ENCODE data around the gene UBE2M.
A peak's percentile ranks its signal among the peaks of the same experiment; 100 is the strongest.

UBE2M gene

DNA sequence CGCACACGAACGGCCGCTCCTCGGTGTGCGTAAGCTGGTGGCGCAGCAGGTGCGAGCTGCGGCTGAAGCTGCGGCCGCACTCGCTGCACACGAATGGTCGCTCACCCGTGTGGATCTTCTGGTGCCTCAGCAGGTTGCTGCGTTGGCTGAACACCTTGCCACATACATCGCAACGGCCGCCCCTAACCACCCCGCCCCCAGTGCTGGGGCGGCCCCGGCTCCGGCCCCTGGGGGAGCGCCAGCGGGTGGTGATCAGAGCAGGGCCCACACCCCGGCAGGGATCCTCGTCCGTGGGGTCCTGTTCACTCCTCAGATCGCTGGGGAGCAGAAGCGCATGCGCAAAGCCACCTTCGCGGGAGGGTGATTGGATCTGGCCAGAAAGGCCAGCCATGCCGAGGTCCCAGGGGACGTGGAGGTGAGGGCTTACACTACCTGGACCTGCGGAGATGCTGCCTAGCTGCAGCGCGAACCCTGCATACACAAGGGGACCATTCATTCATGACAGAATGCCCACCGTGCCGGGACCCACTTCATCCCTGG, 4.7 kb upstream of the UBE2M start:
- CTCF ChIA-PET = interaction anchor here (1.4 to 3.4 kb wide), 3 partner anchors 18 to 44 kb away, joined by 4 to 20 read pairs (median 10); partner anchors contain the start of gene ZBTB45
- H3K4me1 Mint-ChIP-seq = peaks cover 54% of the 10 kb centered on the region
- peak; percentile 51 for DNase-seq
- no peaks in the 10 kb centered on the region for H3K9me3 Mint-ChIP-seq
- H3K36me3 Mint-ChIP-seq = peaks cover 21% of the 10 kb centered on the region
- H3K27me3 Mint-ChIP-seq = peaks cover 8% of the 10 kb centered on the region
- peak overlapping the region; percentile 83 for H3K4me3 Mint-ChIP-seq
- peak overlapping the region; percentile 94 for H3K27ac Mint-ChIP-seq

DNA sequence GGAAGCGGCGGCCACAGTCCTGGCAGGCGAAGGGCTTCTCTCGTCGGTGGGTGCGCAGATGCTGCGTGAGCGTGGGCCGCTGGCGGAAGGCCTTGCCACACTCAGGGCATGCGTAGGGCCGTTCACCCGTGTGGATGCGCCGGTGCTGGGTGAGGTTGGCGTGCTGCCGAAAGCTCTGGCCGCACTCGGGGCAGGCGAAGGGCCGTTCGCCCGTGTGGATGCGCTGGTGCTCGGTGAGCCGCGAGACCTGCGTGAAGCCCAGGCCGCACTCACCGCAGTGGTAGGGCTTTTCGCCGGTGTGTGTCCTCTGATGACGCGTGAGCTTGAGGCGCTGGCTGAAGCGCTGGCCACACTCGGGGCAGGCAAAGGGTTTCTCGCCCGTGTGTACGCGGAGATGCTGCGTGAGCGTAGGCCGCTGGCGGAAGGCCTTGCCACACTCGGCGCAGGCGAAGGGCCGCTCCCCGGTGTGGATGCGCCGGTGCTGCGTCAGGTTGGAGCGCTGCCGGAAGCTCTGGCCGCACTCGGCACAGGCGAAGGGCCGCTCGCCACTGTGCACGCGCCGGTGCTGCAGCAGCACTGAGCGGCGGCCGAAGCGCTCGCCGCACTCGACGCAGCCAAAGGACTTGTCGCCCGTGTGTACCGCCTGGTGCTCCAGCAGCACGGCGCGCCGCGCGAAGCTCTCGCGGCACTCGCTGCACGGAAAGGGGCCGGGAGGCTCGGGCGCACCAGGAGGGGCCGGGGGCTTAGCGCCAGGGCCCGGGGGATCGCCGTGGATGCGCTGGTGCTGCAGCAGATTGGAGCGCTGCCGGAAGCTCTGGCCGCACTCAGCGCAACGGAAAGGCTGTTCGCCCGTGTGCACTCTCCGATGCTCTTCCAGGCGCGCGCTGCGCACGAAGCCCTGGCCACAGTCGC, 4.0 kb upstream of the UBE2M start:
- Mint-ChIP-seq H3K27me3 (peaks cover 8% of the 10 kb centered on the region), H3K4me1 (peaks cover 59% of the 10 kb centered on the region), H3K9me3 (no peaks in the 10 kb centered on the region), H3K36me3 (peaks cover 26% of the 10 kb centered on the region), H3K4me3 (peak overlapping the region; percentile 83), H3K27ac (peak overlapping the region; percentile 94)
- CTCF ChIA-PET = interaction anchor here (1.9 to 3.4 kb wide), 3 partner anchors 19 to 49 kb away, joined by 5 to 20 read pairs (median 10); partner anchors contain the start of gene ZBTB45
- DNase-seq = peak; percentile 64

DNA sequence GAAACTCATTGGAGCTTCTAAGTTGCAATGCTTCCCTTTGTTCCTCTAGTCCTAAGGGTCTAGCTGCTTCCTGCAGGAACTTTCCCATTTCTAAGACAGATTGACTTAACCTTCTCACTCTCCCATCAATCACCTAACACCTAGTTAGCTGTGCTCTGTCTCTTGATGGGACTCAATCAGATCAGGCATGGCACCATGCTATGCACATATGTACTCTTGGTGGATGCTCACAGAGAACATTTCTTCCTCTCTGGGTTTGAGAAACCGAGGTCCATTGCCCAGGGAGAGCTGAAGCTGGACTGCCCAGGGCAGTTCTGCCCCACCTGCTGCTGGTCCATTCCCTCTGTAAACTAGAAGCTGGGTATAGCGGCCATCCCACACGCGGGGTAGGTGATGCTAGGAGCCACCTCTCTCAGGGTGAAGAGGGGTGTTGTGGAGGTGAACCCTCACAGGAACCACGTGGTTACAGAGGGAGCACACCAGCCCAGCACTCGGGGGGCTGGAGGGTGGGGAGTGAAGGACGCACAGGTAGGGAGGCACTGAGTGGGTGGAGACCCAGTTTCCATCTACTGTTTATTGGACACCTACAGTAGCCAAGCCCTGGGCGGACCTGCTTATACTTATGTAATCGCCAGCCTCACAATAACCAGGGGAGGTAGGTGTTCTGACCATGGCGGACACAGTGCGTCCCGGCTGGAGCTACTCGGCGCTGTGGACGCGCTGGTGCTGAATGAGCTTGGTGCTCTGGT, 3.1 kb upstream of the UBE2M start:
- H3K36me3 Mint-ChIP-seq = peaks cover 32% of the 10 kb centered on the region
- CTCF ChIA-PET = interaction anchor here (1.9 to 3.4 kb wide), 3 partner anchors 20 to 48 kb away, joined by 5 to 20 read pairs (median 10); partner anchors contain the start of gene ZBTB45
- peak overlapping the region; percentile 83 for H3K4me3 Mint-ChIP-seq
- peaks cover 8% of the 10 kb centered on the region for H3K27me3 Mint-ChIP-seq
- H3K4me1 Mint-ChIP-seq = peaks cover 68% of the 10 kb centered on the region
- no peak for DNase-seq
- no peaks in the 10 kb centered on the region for H3K9me3 Mint-ChIP-seq
- H3K27ac Mint-ChIP-seq = peak overlapping the region; percentile 94

DNA sequence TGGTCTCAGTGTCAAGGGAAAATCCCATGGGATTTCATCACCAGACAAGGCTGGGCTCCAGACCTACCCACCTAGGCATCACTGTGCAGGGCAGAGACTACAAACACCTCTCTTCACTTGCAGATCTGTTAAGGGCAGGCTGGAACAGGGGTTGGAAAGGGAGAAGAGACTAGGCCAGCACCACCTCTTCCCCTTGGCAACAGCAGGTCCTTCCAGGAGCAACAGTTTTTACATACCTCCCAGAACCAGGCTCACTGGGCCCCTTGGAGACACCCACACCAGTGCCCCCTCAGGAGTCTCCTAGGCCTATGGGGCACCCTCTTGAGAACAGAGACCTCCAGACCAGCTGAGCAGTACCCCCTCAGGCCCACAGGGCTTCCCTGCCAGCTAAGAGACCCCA, 2.5 kb upstream of the UBE2M start:
- peaks cover 8% of the 10 kb centered on the region for H3K27me3 Mint-ChIP-seq
- no peaks in the 10 kb centered on the region for H3K9me3 Mint-ChIP-seq
- CTCF ChIA-PET = interaction anchor here (1.9 to 3.4 kb wide), 3 partner anchors 20 to 47 kb away, joined by 5 to 20 read pairs (median 10); partner anchors contain the start of gene ZBTB45
- H3K4me3 Mint-ChIP-seq = peak overlapping the region; percentile 83
- H3K4me1 Mint-ChIP-seq = peaks cover 74% of the 10 kb centered on the region
- H3K36me3 Mint-ChIP-seq = peaks cover 37% of the 10 kb centered on the region
- peak overlapping the region; percentile 62 for H3K27ac Mint-ChIP-seq
- DNase-seq = no peak

DNA sequence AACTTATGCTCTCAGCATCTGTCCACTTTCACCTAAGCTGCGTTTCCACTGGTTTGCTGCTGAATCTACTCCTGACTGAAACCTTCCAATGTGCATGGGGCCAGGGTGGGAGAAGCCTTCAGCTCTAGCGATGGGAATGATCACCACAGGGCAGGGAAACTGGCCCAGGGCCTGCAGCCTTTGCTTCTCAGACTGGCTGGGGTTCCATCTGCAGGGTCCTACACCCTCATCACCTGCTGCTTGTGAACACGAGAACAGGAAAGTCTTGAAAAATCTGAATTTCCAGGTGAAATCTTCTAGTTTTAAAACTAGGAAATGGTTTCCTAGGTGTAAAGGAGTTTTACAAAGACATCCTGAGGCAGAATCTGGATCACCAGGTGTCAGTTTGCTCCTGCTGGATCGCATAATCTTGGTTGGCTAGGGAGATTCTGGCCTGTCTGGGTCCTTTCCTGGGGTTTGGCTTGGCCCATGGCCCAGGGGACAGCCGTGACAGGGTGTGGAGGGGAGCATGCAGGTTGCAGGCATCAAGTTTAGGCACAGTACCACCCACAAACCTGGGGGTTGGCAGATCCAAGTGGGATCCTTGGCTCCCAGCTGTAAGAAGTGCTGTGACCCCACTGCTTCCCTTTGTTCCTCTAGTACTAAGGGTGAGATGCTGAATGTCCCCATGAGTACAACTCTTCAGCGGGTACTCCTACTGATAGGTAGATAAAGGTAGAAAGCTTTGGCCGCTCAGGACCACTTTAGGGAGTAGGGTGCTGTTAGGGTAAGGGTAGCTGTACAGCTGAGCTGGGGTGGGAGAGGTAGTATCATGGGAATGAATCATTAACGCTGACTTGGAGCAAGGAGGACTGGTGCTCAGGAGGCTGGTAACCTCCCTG, 1.8 kb upstream of the UBE2M start:
- DNase-seq = no peak
- H3K27ac Mint-ChIP-seq = peak overlapping the region; percentile 98
- H3K4me3 Mint-ChIP-seq = peak overlapping the region; percentile 96
- peaks cover 76% of the 10 kb centered on the region for H3K4me1 Mint-ChIP-seq
- CTCF ChIA-PET = interaction anchor here (3.3 to 3.4 kb wide), 2 partner anchors 21 to 41 kb away, joined by 10 to 20 read pairs; partner anchors contain the start of gene ZBTB45
- peaks cover 8% of the 10 kb centered on the region for H3K27me3 Mint-ChIP-seq
- no peaks in the 10 kb centered on the region for H3K9me3 Mint-ChIP-seq
- H3K36me3 Mint-ChIP-seq = peaks cover 40% of the 10 kb centered on the region

DNA sequence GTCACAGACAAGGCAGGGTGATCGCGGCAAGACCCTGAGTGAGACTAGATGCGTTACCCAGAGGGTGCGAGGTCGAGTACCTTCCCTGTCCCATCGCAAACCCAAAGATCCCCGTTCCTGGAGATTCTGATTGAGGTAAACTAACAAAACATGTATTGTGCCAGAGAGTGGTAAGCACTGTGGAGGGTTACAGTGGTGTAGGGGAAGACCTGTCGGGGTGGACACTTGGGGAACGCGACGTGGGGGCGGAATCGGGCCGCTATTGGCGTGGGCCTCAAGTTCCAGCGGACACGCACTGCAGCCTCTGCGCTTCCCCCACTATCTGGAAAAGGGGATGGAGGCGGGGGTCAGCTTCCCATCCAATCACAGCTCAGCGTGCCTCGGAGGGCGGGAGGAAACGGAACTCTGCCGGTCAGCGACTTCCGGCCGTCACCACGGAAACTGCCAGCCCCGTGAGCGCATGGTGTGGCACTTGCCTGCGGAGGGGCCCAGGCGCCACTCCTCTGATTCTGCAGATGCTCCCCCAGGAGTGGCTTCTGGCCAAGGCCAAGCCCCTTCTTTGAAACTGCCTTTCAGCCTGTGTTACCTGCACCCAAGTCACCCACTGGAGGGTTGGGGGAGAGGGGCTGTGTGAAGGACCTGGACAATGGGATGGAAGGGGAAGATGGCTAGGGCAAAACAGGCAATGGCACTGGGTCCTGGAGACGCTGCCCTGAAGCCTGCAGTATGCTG, 1.0 kb upstream of the UBE2M start:
- Mint-ChIP-seq H3K4me1 (peaks cover 79% of the 10 kb centered on the region), H3K27me3 (peaks cover 8% of the 10 kb centered on the region), H3K27ac (peak overlapping the region; percentile 98), H3K36me3 (peaks cover 44% of the 10 kb centered on the region), H3K9me3 (no peaks in the 10 kb centered on the region), H3K4me3 (peak overlapping the region; percentile 96)
- peak; percentile 83 for DNase-seq
- CTCF ChIA-PET = interaction anchor here (3.4 kb wide), 1 partner anchor 22 kb away, joined by 10 read pairs; no protein-coding TSS in a partner anchor

DNA sequence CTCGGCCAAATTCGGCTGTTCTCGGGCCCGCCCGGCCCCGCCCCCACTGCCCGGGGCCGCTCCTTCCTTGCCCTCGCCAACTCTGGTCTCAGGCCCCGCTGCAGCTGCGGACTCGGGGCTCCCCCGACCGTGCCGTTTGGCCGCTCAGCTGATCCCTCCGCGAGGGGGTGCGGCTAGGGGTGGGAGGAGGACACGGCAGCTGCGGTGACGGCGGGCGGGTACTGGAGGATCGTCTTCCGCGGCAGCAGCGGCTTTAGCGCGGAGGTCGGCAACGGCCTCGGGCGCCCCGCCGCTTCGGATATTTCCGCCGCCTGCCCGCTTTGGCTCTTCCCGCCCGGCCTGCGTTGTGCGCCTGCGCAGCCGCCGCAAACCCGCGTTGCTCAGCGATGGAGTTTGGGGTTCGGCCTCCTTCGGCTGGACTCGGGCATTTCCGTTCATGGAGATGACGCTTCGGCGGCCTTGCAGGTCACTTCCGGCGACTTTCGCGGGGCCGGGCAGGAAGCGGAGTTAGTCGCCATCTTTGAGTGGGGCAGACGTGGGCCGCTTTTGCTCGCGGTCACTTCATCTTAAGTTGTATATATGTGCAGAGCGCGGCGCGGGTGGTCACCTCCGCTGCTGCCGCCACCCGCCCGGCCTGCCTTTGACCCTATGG, 338 bp upstream of the UBE2M start:
- H3K4me3 Mint-ChIP-seq = peak overlapping the region; percentile 96
- H3K27ac Mint-ChIP-seq = peak overlapping the region; percentile 98
- H3K4me1 Mint-ChIP-seq = peaks cover 79% of the 10 kb centered on the region
- H3K9me3 Mint-ChIP-seq = no peaks in the 10 kb centered on the region
- H3K36me3 Mint-ChIP-seq = peaks cover 46% of the 10 kb centered on the region
- CTCF ChIA-PET = no interaction called here
- peaks cover 6% of the 10 kb centered on the region for H3K27me3 Mint-ChIP-seq
- peak; percentile 100 for DNase-seq

DNA sequence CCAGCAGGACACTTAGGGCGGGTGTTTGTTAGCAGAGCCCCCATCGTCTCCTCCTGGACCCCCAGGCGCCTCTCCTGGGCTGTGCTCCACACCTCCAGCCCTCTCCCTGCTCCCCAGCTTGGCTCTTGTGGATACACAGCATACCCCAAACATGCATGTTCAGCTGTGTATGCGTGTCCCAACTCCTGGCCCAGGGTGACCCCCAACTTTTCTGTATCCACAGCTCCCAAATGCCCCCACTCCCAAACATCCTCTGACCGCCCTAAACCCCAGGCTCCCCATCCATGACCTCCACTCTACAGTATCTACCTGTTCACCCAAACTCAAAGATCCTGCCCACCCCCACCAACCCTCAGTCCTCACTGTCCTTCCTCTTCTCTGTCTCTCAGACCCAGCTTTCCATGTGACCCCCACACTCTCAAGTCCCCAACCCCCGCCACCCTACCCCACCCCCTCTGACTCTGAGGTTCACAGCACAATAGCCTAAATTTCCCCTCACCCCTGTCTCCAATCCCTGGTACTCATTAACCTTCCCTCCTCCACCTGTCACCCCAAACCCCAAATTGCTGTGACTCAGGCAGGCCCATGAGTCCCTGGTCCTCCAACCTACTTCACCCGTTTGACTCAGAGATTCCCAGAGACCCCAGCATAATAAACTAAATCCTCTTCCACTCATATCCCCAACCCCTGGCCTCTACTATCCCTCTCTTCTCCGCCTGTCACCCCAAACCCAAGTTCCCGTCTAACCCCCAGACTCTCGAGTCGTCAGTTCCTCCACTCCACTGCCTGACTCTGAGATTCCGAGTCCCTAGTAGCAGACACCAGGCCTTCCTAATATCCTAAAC, 968 bp downstream of the UBE2M start:
- H3K4me3 Mint-ChIP-seq = peak overlapping the region; percentile 96
- H3K27ac Mint-ChIP-seq = peak overlapping the region; percentile 96
- peaks cover 48% of the 10 kb centered on the region for H3K36me3 Mint-ChIP-seq
- DNase-seq = no peak
- no peaks in the 10 kb centered on the region for H3K27me3 Mint-ChIP-seq
- CTCF ChIA-PET = interaction anchor here (0.9 to 1.6 kb wide), 2 partner anchors 37 to 43 kb away, joined by 3 to 4 read pairs; partner anchors contain the start of gene ZBTB45
- no peaks in the 10 kb centered on the region for H3K9me3 Mint-ChIP-seq
- peaks cover 77% of the 10 kb centered on the region for H3K4me1 Mint-ChIP-seq

DNA sequence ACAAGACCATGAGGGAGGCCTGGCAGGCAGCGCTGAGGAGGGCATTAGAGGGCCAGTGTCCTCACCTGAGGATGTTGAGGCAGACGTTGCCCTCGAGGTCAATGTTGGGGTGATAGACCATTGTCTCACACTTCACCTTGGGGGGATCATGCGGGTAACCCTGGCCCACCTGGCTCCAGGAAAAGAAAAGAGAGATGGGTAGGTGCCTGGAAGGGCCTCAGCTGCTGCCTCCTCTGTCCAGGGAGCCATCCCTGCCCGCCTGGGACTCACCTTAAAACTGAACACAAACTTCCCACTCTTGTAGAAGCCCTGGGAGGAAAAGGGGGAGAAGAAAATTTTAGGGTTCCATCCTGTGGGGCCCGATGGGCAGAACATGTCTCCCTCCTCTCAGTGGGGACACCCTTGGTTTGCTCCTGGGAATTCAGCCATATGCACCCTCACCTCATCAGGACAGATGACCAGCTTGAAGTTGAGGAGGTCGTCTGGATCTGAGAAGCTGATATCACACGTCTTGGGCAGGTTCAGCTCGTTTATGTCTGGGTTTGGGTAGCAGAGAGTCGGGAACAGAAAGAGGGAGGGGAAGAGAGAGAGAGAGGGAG, 1.7 kb downstream of the UBE2M start:
- peaks cover 70% of the 10 kb centered on the region for H3K4me1 Mint-ChIP-seq
- H3K9me3 Mint-ChIP-seq = no peaks in the 10 kb centered on the region
- DNase-seq = no peak
- H3K27ac Mint-ChIP-seq = peak overlapping the region; percentile 94
- peak overlapping the region; percentile 96 for H3K4me3 Mint-ChIP-seq
- CTCF ChIA-PET = interaction anchor here (0.9 to 1.6 kb wide), 2 partner anchors 37 to 42 kb away, joined by 3 to 4 read pairs; partner anchors contain the start of gene ZBTB45
- H3K27me3 Mint-ChIP-seq = no peaks in the 10 kb centered on the region
- H3K36me3 Mint-ChIP-seq = peaks cover 55% of the 10 kb centered on the region

DNA sequence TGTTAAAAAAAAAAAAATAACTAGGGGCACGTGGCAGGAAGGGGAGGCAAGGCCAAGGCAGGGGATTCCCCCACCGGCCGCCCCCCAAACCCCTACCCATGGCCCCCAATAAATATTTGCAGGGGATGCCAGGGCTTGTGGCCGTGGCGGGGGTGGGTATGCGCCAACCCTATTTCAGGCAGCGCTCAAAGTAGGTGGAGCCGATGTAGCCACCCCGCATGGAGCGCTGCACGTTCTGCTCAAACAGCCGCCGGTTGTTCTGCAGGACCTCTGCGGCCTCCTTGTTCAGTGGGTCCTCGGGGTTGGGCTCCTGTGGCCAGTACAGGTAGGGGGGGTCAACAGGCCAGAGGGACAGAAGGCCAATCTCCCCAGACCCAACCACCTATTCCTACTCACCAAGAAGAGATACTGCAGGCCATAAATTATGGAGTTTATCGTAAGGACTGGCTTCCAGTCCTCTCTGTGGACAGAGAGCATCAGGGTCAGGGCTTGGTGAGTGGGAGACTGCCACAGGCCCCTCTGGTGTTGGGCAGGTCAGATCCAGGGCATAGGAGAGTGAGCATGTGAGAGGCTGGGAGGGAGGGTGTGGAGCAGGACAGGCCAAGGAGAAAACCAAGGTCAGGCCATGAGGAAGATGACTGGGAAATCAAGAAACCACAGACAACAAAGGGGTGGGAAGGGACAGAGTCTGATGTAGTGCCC, 2.3 kb downstream of the UBE2M start:
- H3K27ac Mint-ChIP-seq = peak overlapping the region; percentile 94
- CTCF ChIA-PET = interaction anchor here (1.4 to 3.0 kb wide), 2 partner anchors 37 to 42 kb away, joined by 5 to 21 read pairs; partner anchors contain the start of gene ZBTB45
- peaks cover 57% of the 10 kb centered on the region for H3K36me3 Mint-ChIP-seq
- no peaks in the 10 kb centered on the region for H3K9me3 Mint-ChIP-seq
- H3K4me3 Mint-ChIP-seq = peak overlapping the region; percentile 96
- no peaks in the 10 kb centered on the region for H3K27me3 Mint-ChIP-seq
- peaks cover 64% of the 10 kb centered on the region for H3K4me1 Mint-ChIP-seq
- DNase-seq = no peak

Measured in activated naive CD4-positive, alpha-beta T cell treated with anti-CD3 and anti-CD28 coated beads, Interleukin-2, amount 10 ng/mL, durations not matched to agents 7 days and 5 days (primary cell).